HG03280 (cell line): ENCODE data around the gene SEPHS1.

Experiments used
- ATAC-seq: cut with Tn5 transposase; IDR thresholded peaks from one replicate; pipeline ENCODE4 v1.9.1; 2021; ENCODE audit warnings: mild to moderate bottlenecking, moderate library complexity; ENCODE audit not compliant: unreplicated experiment

Gene SEPHS1

GRCh38 chr10:13328613-13329012 is 19.5 kb downstream of the SEPHS1 start:
- ATAC-seq, result no peak

- ATAC-seq, result no peak
These were observed 20.0 kb downstream of the SEPHS1 start for GRCh38 chr10:13328126-13328525.

- ATAC-seq, result no peak
These were observed 20.6 kb downstream of the SEPHS1 start for GRCh38 chr10:13327534-13327933.

GRCh38 chr10:13322615-13323148 is 25.4 kb downstream of the SEPHS1 start:
- ATAC-seq, result no peak

- ATAC-seq, result no peak
These were observed 26.5 kb downstream of the SEPHS1 start for GRCh38 chr10:13321576-13321975.

- no peak for ATAC-seq
These were observed 28.9 kb downstream of the SEPHS1 start for GRCh38 chr10:13319166-13319565.

- ATAC-seq, result no peak
These were observed 30.6 kb downstream of the SEPHS1 start for GRCh38 chr10:13317474-13317873.

GRCh38 chr10:13316635-13317311 is 31.3 kb downstream of the SEPHS1 start:
- no peak for ATAC-seq

- ATAC-seq, result no peak
These were observed 32.7 kb downstream of the SEPHS1 start for GRCh38 chr10:13315361-13315760.

- ATAC-seq, result no peak
These were observed 36.9 kb downstream of the SEPHS1 start for GRCh38 chr10:13311177-13311575.

- ATAC-seq, result no peak
These were observed 37.4 kb downstream of the SEPHS1 start for GRCh38 chr10:13310518-13311176.

- no peak for ATAC-seq
These were observed 38.3 kb downstream of the SEPHS1 start for GRCh38 chr10:13309792-13310191.

- ATAC-seq, result no peak
These were observed 40.0 kb downstream of the SEPHS1 start for GRCh38 chr10:13308096-13308495.

GRCh38 chr10:13306103-13306502 is 42.0 kb downstream of the SEPHS1 start:
- no peak for ATAC-seq

GRCh38 chr10:13302821-13303555 is 45.1 kb downstream of the SEPHS1 start:
- no peak for ATAC-seq

- ATAC-seq, result peak; percentile 69
These were observed 48.4 kb downstream of the SEPHS1 start, which contains the start of gene PHYH for GRCh38 chr10:13299437-13300287. PHYH (minus strand) TSS chr10:13300064; CDS start chr10:13300042, 22 bp downstream.

GRCh38 chr10:13298748-13299436 is 49.2 kb downstream of the SEPHS1 start:
- ATAC-seq, result no peak

GRCh38 chr10:13296476-13296875 is 51.6 kb downstream of the SEPHS1 start:
- no peak for ATAC-seq

- ATAC-seq, result no peak
These were observed 53.3 kb downstream of the SEPHS1 start for GRCh38 chr10:13294784-13295183.
